PC-9 (cell line): ENCODE measurements around the gene HID1. TPM values are rescaled to one million over a fixed set of nuclear protein-coding genes. Genes with fewer than 3 reads are reported as not detected.

Source experiments
- BruUV-seq: library from RNA; stranded (reverse); fragments of 400-500 nt; replicated peaks from 2 replicates; lab custom pipeline; 2021; lab: Mats Ljungman, UMichigan
- CTCF ChIA-PET: fragments of 300-600 bp; sonication (Branson Sonifier 250); formaldehyde crosslinking; loops from one replicate; lab custom pipeline; 2022; ENCODE audit warnings: antibody characterized with exemption; lab: Charles Lee
- POLR2A ChIA-PET: fragments of 300-600 bp; sonication (Branson Sonifier 250); formaldehyde crosslinking; loops from one replicate; lab custom pipeline; 2022; ENCODE audit warnings: antibody characterized with exemption; ENCODE audit not compliant: unreplicated experiment; lab: Charles Lee
- DNase-seq, 2 experiments: peaks; one replicate each; pipeline versions ENCODE4 v3.0.0 to v3.0.0-alpha.2; 2015 to 2022; ENCODE audit warnings: mixed read lengths in 1 of 2
- H2AFZ ChIP-seq: fragments of 200-600 bp; sonication (generic); 2 replicates; pipeline ENCODE4 v1.8.1; 2017; ENCODE audit warnings: antibody characterized with exemption
- H3F3A ChIP-seq: fragments of 200-600 bp; sonication (generic); 2 replicates; pipeline ENCODE4 v1.8.1; 2017; ENCODE audit warnings: antibody characterized with exemption, mild to moderate bottlenecking, low read depth; ENCODE audit not compliant: insufficient read depth
- H3K27ac ChIP-seq: fragments of 200-600 bp; sonication (generic); 2 replicates; pipeline ENCODE4 v1.6.1; 2016; ENCODE audit warnings: mixed run types
- H3K27me3 ChIP-seq: fragments of 200-600 bp; sonication (generic); 2 replicates; pipeline ENCODE4 v1.6.1; 2016; ENCODE audit warnings: low read depth, mixed run types; ENCODE audit not compliant: insufficient read depth
- H3K36me3 ChIP-seq: fragments of 200-600 bp; sonication (generic); 2 replicates; pipeline ENCODE4 v1.6.1; 2016; ENCODE audit warnings: low read depth, mixed run types
- H3K4me1 ChIP-seq: fragments of 200-600 bp; sonication (generic); replicated peaks from 2 replicates; pipeline ENCODE4 v1.6.1; 2016; ENCODE audit warnings: mixed run types; ENCODE audit not compliant: insufficient read depth
- H3K4me2 ChIP-seq: fragments of 200-600 bp; sonication (generic); 2 replicates; pipeline ENCODE4 v1.6.1; 2017; ENCODE audit warnings: mixed run types
- H3K4me3 ChIP-seq: fragments of 200-600 bp; sonication (generic); 2 replicates; pipeline ENCODE4 v1.6.1; 2016; ENCODE audit warnings: mixed run types
- H3K79me2 ChIP-seq: fragments of 200-600 bp; sonication (generic); 2 replicates; pipeline ENCODE4 v1.6.1; 2017; ENCODE audit warnings: low read depth, mixed run types
- H3K9me2 ChIP-seq: fragments of 200-600 bp; sonication (generic); 2 replicates; pipeline ENCODE4 v1.8.1; 2017; ENCODE audit warnings: mild to moderate bottlenecking; ENCODE audit not compliant: insufficient read depth
- H3K9me3 ChIP-seq: fragments of 200-600 bp; sonication (generic); 2 replicates; pipeline ENCODE4 v1.8.1; 2016; ENCODE audit warnings: low read depth; ENCODE audit not compliant: insufficient read depth
- H4K20me1 ChIP-seq: fragments of 200-600 bp; sonication (generic); 2 replicates; pipeline ENCODE4 v1.8.1; 2017; ENCODE audit not compliant: insufficient read depth
- CTCF ChIP-seq: fragments of 200-600 bp; sonication (generic); conservative IDR thresholded peaks from 2 replicates; pipeline ENCODE4 v1.6.1; 2017; ENCODE audit warnings: mixed run types, antibody characterized with exemption, mild to moderate bottlenecking, moderate library complexity
- EZH2 ChIP-seq: fragments of 200-600 bp; sonication (generic); IDR thresholded peaks from 2 replicates; pipeline ENCODE4 v1.8.0; 2017; ENCODE audit warnings: antibody characterized with exemption, low read depth
- intact Hi-C: fragments of 100-400 bp; cut with micrococcal nuclease; formaldehyde crosslinking; loops from one replicate; pipeline ENCODE4 v1.10.0; 2022; ENCODE audit not compliant: unreplicated experiment
- total RNA-seq: library from RNA; stranded (reverse); gene quantifications from 2 replicates; pipeline ENCODE4 v1.2.3, GENCODE V29; 2021

The HID1 gene
- total RNA-seq, 1 experiment from 2014 or later, result 32.1 TPM

- peaks cover 27% of the 10 kb centered on the region for H3K4me1 ChIP-seq
- peaks cover 9% of the 10 kb centered on the region; the same call in 1 of the 2 replicates for H3F3A ChIP-seq
- BruUV-seq, result no TSS peak
- no peaks in the 10 kb centered on the region for H4K20me1 ChIP-seq
- H3K27ac ChIP-seq, result no peak overlapping the region
- no peaks in the 10 kb centered on the region for H3K36me3 ChIP-seq
- no peaks in the 10 kb centered on the region for H3K27me3 ChIP-seq
- TF ChIP-seq EZH2 (no peak), CTCF (no peak)
- no peak for DNase-seq
- H3K79me2 ChIP-seq, result peaks cover 17% of the 10 kb centered on the region
- POLR2A ChIA-PET, result no interaction called here
- no peak overlapping the region for H3K4me3 ChIP-seq
- CTCF ChIA-PET, result no interaction called here
- no peaks in the 10 kb centered on the region for H3K9me3 ChIP-seq
- H3K9me2 ChIP-seq, result no peaks in the 10 kb centered on the region
- no peak overlapping the region for H2AFZ ChIP-seq
- no peak overlapping the region for H3K4me2 ChIP-seq
- intact Hi-C loops, result loop anchor here (5.0 kb wide), 1 partner anchor 82 kb away; the partner anchor contains the start of genes ATP5PD and KCTD2
Observed at GRCh38 chr17:74964988-74965622, 7.5 kb downstream of the HID1 start.

GRCh38 chr17:74964246-74964761 lies 8.3 kb downstream of the HID1 start:
- no peak overlapping the region for H3K27ac ChIP-seq
- no peak overlapping the region for H3K4me3 ChIP-seq
- ChIA-PET CTCF (no interaction called here), POLR2A (no interaction called here)
- no peak overlapping the region for H2AFZ ChIP-seq
- no peaks in the 10 kb centered on the region for H3K9me3 ChIP-seq
- intact Hi-C loops, result loop anchor here (5.0 kb wide), 1 partner anchor 83 kb away; the partner anchor contains the start of genes ATP5PD and KCTD2
- DNase-seq, result no peak
- no peak overlapping the region for H3K4me2 ChIP-seq
- peaks cover 19% of the 10 kb centered on the region for H3K4me1 ChIP-seq
- no peaks in the 10 kb centered on the region for H3K36me3 ChIP-seq
- BruUV-seq, result no TSS peak
- TF ChIP-seq CTCF (no peak), EZH2 (no peak)
- peaks cover 9% of the 10 kb centered on the region; the same call in 1 of the 2 replicates for H3F3A ChIP-seq
- peaks cover 9% of the 10 kb centered on the region; the same call in 1 of the 2 replicates for H3K79me2 ChIP-seq
- H3K27me3 ChIP-seq, result no peaks in the 10 kb centered on the region
- no peaks in the 10 kb centered on the region for H3K9me2 ChIP-seq
- no peaks in the 10 kb centered on the region for H4K20me1 ChIP-seq

GRCh38 chr17:74963656-74964055 lies 8.9 kb downstream of the HID1 start:
- ChIA-PET POLR2A (interaction anchor here (0.6 kb wide), 1 partner anchor 25 kb away, joined by 4 read pairs; no protein-coding TSS in a partner anchor), CTCF (interaction anchor here (0.5 kb wide), 1 partner anchor 596 kb away, joined by 3 read pairs; no protein-coding TSS in a partner anchor)
- Histone ChIP-seq H3K36me3 (no peaks in the 10 kb centered on the region), H3K79me2 (peaks cover 7% of the 10 kb centered on the region; the same call in 1 of the 2 replicates), H3K27ac (no peak overlapping the region), H3K4me2 (no peak overlapping the region), H3F3A (peaks cover 9% of the 10 kb centered on the region; the same call in 1 of the 2 replicates), H4K20me1 (no peaks in the 10 kb centered on the region), H3K4me3 (no peak overlapping the region), H2AFZ (no peak overlapping the region), H3K9me2 (no peaks in the 10 kb centered on the region), H3K4me1 (peaks cover 12% of the 10 kb centered on the region), H3K9me3 (no peaks in the 10 kb centered on the region), H3K27me3 (no peaks in the 10 kb centered on the region)
- intact Hi-C loops, result loop anchor here (5.0 kb wide), 1 partner anchor 84 kb away; the partner anchor contains the start of genes ATP5PD and KCTD2
- BruUV-seq, result no TSS peak
- DNase-seq, result no peak
- TF ChIP-seq CTCF (no peak), EZH2 (no peak)
